ENCODE data around the gene TRIM24. TPM values are rescaled to one million over a fixed set of nuclear protein-coding genes. Genes with fewer than 3 reads are reported as not detected.
"Not testable (repeated sequence)": the region's sequence is repeated elsewhere in the genome, so short reads cannot be mapped to it uniquely, and the experiment has no call there.

The TRIM24 gene
- total RNA-seq (2021; ENCODE audit: unreplicated experiment), result 28.4 TPM
- 17.8 TPM for polyA plus RNA-seq (2012; ENCODE audit: insufficient read length)
- Bru-seq, nascent RNA, result percentile 86 among the genes with signal in this experiment
- BruChase-seq, experiment 1, labeled RNA remaining after a 2-hour chase, result percentile 73 among the genes with signal in this experiment
- percentile 69 among the genes with signal in this experiment for BruChase-seq, experiment 2, labeled RNA remaining after a 6-hour chase
- long read RNA-seq, full-length matches to known transcripts, result 10 of 37 reads
- long read RNA-seq, partial matches to known transcripts, result 19 of 37 reads
- long read RNA-seq, other reads (novel, unspliced or antisense), result 8 of 37 reads

DNA sequence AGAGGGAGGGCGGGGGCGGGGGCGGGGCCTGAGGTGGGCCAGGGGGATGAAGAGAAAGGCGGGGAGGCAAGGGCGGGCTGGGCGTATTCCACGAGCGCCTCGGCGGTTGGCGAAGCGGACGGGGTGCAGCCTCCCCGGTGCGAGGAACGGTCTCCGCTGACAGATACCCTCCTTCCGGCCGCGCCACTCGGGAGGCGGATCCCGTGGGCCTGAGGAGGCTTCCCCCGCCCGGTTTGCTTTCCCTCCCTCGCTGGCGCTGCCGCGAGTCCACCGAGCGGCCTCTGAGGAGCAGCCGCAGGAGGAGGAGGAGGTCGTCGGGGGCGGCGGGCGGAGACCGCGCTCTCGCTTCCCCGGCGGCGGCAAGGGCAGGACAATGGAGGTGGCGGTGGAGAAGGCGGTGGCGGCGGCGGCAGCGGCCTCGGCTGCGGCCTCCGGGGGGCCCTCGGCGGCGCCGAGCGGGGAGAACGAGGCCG, at the start of gene TRIM24:
Gene TRIM24, plus strand, starts transcription at position 84 of the 473 bp plus-strand sequence. Its CDS starts 290 bp downstream, at position 374.
- ATAC-seq, result peak; percentile 93; the same call in 1 of the 2 replicates

GRCh38 chr7:138412077-138412476, 48.0 kb upstream of the TRIM24 start:
- H3K36me3 ChIP-seq (ENCODE audit: control insufficient read depth, insufficient read depth, low read length); H3K4me3 ChIP-seq (ENCODE audit: low read depth in 2 of 2, low read length in 2 of 2); H3K27me3 ChIP-seq (ENCODE audit: control insufficient read depth, insufficient read depth, low read length); BruUV-seq (replicated peaks); H3K9me3 ChIP-seq (ENCODE audit: control insufficient read depth, insufficient read depth, low read depth, low read length); H3K4me1 ChIP-seq (ENCODE audit: control insufficient read depth, insufficient read depth, low read length); intact Hi-C loops (cut with micrococcal nuclease; ENCODE audit: unreplicated experiment); in situ Hi-C loops (cut with HindIII; ENCODE audit: low pct_unique_long_range_greater_than_20kb, low sequenced_read_pairs); CTCF ChIA-PET; ATAC-seq; H3K27ac ChIP-seq (ENCODE audit: low read length); DNase-seq (ENCODE audit: low read depth, low spot score); POLR2A ChIA-PET: not testable (repeated sequence)

More for the DNA sequence above, at the start of gene TRIM24:
- in situ Hi-C loops (cut with HindIII; ENCODE audit: low pct_unique_long_range_greater_than_20kb, low sequenced_read_pairs) (no loop called here), intact Hi-C loops (cut with micrococcal nuclease; ENCODE audit: unreplicated experiment) (no loop called here)
- H3K4me1 ChIP-seq (ENCODE audit: control insufficient read depth, insufficient read depth, low read length), result peaks cover 2% of the 10 kb centered on the region; the same call in 1 of the 2 replicates
- TF ChIP-seq SIN3A (IDR thresholded peaks at IDR 0.05; ENCODE audit: borderline replicate concordance, insufficient read depth, low read depth, low read length) (peak; percentile 65; the same call in 1 of the 2 replicates), POLR2AphosphoS5 (IDR thresholded peaks at IDR 0.05; ENCODE audit: low read depth, low read length) (no peak; the same call in 1 of the 2 replicates)
- peak within 1 kb of the TSS; percentile 93 for H3K27ac ChIP-seq (ENCODE audit: low read length)
- no peaks in the 10 kb centered on the region; the same call in 1 of the 2 replicates for H3K36me3 ChIP-seq (ENCODE audit: control insufficient read depth, insufficient read depth, low read length)
- no peaks in the 10 kb centered on the region for H3K27me3 ChIP-seq (ENCODE audit: control insufficient read depth, insufficient read depth, low read length)
- CTCF ChIA-PET, result no interaction called here
- POLR2A ChIA-PET, result no interaction called here
- DNase-seq (ENCODE audit: low read depth, low spot score), result no peak
- peak within 1 kb of the TSS; percentile 71 to 96 for H3K4me3 ChIP-seq (ENCODE audit: low read depth in 2 of 2, low read length in 2 of 2)
- H3K9me3 ChIP-seq (ENCODE audit: control insufficient read depth, insufficient read depth, low read depth, low read length), result no peaks in the 10 kb centered on the region
- no TSS peak for BruUV-seq (replicated peaks)

DNA sequence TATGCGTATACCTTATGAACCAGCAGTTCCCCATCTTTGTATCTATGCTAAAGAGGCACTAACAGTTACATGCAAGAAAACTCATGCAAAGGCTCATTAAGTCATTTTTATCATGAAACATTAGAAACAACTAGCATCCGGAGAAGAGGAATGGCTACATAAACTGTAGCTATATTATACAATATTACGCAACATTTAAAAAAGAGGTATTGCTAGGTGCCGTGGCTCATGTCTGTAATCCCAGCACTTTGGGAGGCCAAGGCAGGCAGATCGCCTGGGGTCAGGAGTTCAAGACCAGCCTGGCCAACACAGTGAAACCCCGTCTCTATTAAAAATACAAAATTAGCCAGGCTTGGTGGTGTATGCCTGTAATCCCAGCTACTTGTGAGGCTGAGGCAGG, 47.1 kb upstream of the TRIM24 start:
- not testable (repeated sequence) for BruUV-seq (replicated peaks)

DNA sequence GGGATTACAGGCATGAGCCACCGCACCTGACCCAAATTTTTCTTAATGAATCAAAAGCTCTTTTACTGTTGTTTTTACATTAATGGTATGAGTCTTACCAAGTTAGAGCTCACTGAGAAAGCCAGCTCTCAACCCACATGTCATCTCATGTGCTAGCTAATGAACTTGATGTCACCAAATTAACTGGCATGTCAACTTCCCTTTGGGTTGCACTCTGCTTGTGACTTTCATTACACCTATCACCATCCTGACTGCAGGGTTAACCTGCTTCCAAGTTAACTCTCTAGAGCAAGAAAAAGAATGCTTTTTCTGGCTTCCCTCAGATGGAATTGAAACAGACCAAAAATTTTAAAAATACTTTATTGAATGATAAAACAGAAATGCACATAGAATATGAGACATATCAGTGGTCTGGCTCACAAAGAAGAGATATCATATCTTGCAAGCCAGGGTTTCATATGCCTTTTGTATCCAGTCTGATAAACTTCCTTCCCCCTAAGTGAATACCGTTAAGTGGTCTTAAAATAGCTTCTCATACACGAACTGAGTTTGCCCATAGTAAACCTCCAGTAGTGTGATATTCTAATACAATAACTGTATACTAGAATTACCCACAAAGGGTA, 42.9 kb upstream of the TRIM24 start:
- BruUV-seq (replicated peaks), result no TSS peak
- no peaks in the 10 kb centered on the region for H3K4me1 ChIP-seq (ENCODE audit: control insufficient read depth, insufficient read depth, low read length)
- H3K27me3 ChIP-seq (ENCODE audit: control insufficient read depth, insufficient read depth, low read length), result no peaks in the 10 kb centered on the region; the same call in 1 of the 2 replicates
- ATAC-seq, result no peak
- TF ChIP-seq POLR2AphosphoS5 (IDR thresholded peaks at IDR 0.05; ENCODE audit: low read depth, low read length), result no peak
- TF ChIP-seq, protein P1, sequence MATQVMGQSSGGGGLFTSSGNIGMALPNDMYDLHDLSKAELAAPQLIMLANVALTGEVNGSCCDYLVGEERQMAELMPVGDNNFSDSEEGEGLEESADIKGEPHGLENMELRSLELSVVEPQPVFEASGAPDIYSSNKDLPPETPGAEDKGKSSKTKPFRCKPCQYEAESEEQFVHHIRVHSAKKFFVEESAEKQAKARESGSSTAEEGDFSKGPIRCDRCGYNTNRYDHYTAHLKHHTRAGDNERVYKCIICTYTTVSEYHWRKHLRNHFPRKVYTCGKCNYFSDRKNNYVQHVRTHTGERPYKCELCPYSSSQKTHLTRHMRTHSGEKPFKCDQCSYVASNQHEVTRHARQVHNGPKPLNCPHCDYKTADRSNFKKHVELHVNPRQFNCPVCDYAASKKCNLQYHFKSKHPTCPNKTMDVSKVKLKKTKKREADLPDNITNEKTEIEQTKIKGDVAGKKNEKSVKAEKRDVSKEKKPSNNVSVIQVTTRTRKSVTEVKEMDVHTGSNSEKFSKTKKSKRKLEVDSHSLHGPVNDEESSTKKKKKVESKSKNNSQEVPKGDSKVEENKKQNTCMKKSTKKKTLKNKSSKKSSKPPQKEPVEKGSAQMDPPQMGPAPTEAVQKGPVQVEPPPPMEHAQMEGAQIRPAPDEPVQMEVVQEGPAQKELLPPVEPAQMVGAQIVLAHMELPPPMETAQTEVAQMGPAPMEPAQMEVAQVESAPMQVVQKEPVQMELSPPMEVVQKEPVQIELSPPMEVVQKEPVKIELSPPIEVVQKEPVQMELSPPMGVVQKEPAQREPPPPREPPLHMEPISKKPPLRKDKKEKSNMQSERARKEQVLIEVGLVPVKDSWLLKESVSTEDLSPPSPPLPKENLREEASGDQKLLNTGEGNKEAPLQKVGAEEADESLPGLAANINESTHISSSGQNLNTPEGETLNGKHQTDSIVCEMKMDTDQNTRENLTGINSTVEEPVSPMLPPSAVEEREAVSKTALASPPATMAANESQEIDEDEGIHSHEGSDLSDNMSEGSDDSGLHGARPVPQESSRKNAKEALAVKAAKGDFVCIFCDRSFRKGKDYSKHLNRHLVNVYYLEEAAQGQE (IDR thresholded peaks at IDR 0.05; ENCODE audit: insufficient read depth in 1 of 2, low read depth in 2 of 2, low read length in 1 of 2), result no peak
- H3K27ac ChIP-seq (ENCODE audit: low read length), result no peak overlapping the region
- no peaks in the 10 kb centered on the region for H3K9me3 ChIP-seq (ENCODE audit: control insufficient read depth, insufficient read depth, low read depth, low read length)
- ChIA-PET CTCF (no interaction called here), POLR2A (interaction anchor here (0.6 kb wide), 1 partner anchor 611 kb away, joined by 3 read pairs; no protein-coding TSS in a partner anchor)
- H3K4me3 ChIP-seq (ENCODE audit: low read depth in 2 of 2, low read length in 2 of 2), result no peak overlapping the region
- DNase-seq (ENCODE audit: low read depth, low spot score), result no peak
- no peaks in the 10 kb centered on the region for H3K36me3 ChIP-seq (ENCODE audit: control insufficient read depth, insufficient read depth, low read length)
- in situ Hi-C loops (cut with HindIII; ENCODE audit: low pct_unique_long_range_greater_than_20kb, low sequenced_read_pairs), result no loop called here
- intact Hi-C loops (cut with micrococcal nuclease; ENCODE audit: unreplicated experiment), result no loop called here

More for the DNA sequence above, 47.1 kb upstream of the TRIM24 start:
- DNase-seq (ENCODE audit: low read depth, low spot score); H3K27me3 ChIP-seq (ENCODE audit: control insufficient read depth, insufficient read depth, low read length); in situ Hi-C loops (cut with HindIII; ENCODE audit: low pct_unique_long_range_greater_than_20kb, low sequenced_read_pairs); POLR2A ChIA-PET; ATAC-seq; H3K4me3 ChIP-seq (ENCODE audit: low read depth in 2 of 2, low read length in 2 of 2); H3K27ac ChIP-seq (ENCODE audit: low read length); H3K36me3 ChIP-seq (ENCODE audit: control insufficient read depth, insufficient read depth, low read length); intact Hi-C loops (cut with micrococcal nuclease; ENCODE audit: unreplicated experiment); H3K4me1 ChIP-seq (ENCODE audit: control insufficient read depth, insufficient read depth, low read length); H3K9me3 ChIP-seq (ENCODE audit: control insufficient read depth, insufficient read depth, low read depth, low read length); CTCF ChIA-PET: not testable (repeated sequence)

Measured in Panc1 (cell line).